ENCODE results near the gene TRIM25. TPM values are rescaled to one million over a fixed set of nuclear protein-coding genes. Genes with fewer than 3 reads are reported as not detected.

TRIM25 gene
- polyA plus RNA-seq, 1 of the 3 experiments (the other 2 are of a cell fraction): 17.1 TPM

GRCh38 chr17:56943505-56944125 is 29.8 kb upstream of the TRIM25 start (continued):
- TF ChIP-seq REST (IDR thresholded peaks at IDR 0.05; ENCODE audit: low read depth, low read length): no peak
- TF ChIP-seq FOXJ3 (CRISPR knock-in tag; IDR thresholded peaks at IDR 0.05): no peak
- TF ChIP-seq GABPA (IDR thresholded peaks at IDR 0.05; ENCODE audit: low read depth): no peak
- TF ChIP-seq FOSL2 (IDR thresholded peaks at IDR 0.05; ENCODE audit: borderline replicate concordance, low read depth): no peak

DNA sequence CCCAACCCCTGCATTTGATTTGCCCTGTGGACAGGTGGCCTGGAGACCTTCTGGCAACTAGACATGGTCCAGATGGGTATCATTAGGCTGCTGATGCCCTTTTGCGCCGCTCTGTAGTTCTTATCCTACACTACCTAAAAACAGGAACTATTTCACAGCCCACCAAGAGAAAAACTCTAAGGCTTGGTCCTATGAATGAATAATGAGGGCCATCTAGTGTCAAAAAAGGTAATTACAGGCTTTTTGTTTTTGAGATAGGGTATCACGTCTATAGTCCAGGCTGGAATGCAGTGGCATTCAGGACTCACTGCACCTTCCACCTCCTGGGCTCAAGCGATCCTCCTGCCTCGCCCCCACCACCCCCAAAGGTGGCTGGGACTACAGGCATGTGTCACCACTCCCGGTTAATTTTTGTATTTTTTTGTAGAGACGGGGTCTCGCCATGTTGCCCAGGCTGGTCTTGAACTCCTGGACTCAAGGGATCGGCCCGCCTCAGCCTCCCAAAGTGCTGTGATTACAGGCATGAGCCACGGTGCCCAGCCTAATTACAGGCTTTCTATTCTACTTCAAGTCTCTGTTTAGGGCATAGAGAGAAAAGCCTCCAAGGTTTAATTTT is 26.1 kb upstream of the TRIM25 start:
- DNase-seq: peak; percentile 79
- POLR2A ChIA-PET: no interaction called here
- Histone ChIP-seq H3K36me3 (replicated peaks in 1 of 2; ENCODE audit: control insufficient read depth in 1 of 2, insufficient read depth in 2 of 2, low read length in 1 of 2) (peaks cover 48 to 57% of the 10 kb centered on the region in 2 experiments), H2AFZ (ENCODE audit: low read depth) (no peak overlapping the region), H3K9me3 (no peaks in the 10 kb centered on the region), H3K9me2 (no peaks in the 10 kb centered on the region), H3K9ac (no peak overlapping the region), H3K4me3 (ENCODE audit: low read depth in 2 of 2, low read length in 1 of 2) (no peak overlapping the region; a peak in 1 of 4 replicates), H3K4me1 (ENCODE audit: control insufficient read depth in 1 of 2, insufficient read depth in 2 of 2, low read depth in 1 of 2, low read length in 1 of 2) (peaks cover 0 to 10% of the 10 kb centered on the region in 2 experiments; a peak in 1 of 4 replicates), H3K27ac (ENCODE audit: low read depth in 2 of 2, low read length in 1 of 2) (no peak overlapping the region), H3K79me2 (ENCODE audit: insufficient read depth) (no peaks in the 10 kb centered on the region), H3K27me3 (ENCODE audit: insufficient read depth) (no peaks in the 10 kb centered on the region), H4K20me1 (ENCODE audit: insufficient read depth) (no peaks in the 10 kb centered on the region), H3F3A (replicated peaks; ENCODE audit: insufficient read depth) (peaks cover 4% of the 10 kb centered on the region), H3K4me2 (no peak overlapping the region)
- 56% methylated on average over 11 of the region's 11 CpGs for WGBS (ENCODE audit: low lambda C conversion rate)
- CTCF ChIA-PET: interaction anchor here (0.6 to 10.6 kb wide), 34 partner anchors 9 to 345 kb away, joined by 3 to 251 read pairs (median 4); partner anchors contain the start of genes COIL and TRIM25
- TF ChIP-seq SIN3A (IDR thresholded peaks at IDR 0.05; ENCODE audit: borderline replicate concordance, low read depth, low read length) (no peak), RFX5 (IDR thresholded peaks at IDR 0.05; ENCODE audit: low read length) (no peak), GABPA (IDR thresholded peaks at IDR 0.05; ENCODE audit: low read depth) (no peak), TCF12 (IDR thresholded peaks at IDR 0.05) (no peak), FOXJ3 (CRISPR knock-in tag; IDR thresholded peaks at IDR 0.05) (no peak), ELF1 (IDR thresholded peaks at IDR 0.05) (no peak), TAF1 (IDR thresholded peaks at IDR 0.05; ENCODE audit: borderline replicate concordance, low read depth, low read length) (no peak), EP300 (IDR thresholded peaks at IDR 0.05; ENCODE audit: borderline replicate concordance in 1 of 2, low read depth in 1 of 2, low read length in 1 of 2) (no peak), MXI1 (IDR thresholded peaks at IDR 0.05; ENCODE audit: low read depth, low read length) (no peak), REST (IDR thresholded peaks at IDR 0.05; ENCODE audit: low read depth, low read length) (no peak), ZBTB33 (IDR thresholded peaks at IDR 0.05; ENCODE audit: borderline replicate concordance, low read depth) (no peak), YY1 (IDR thresholded peaks at IDR 0.05; ENCODE audit: low read depth) (no peak), NFIC (IDR thresholded peaks at IDR 0.05; ENCODE audit: borderline replicate concordance) (no peak), JUND (IDR thresholded peaks at IDR 0.05) (no peak), FOSL2 (IDR thresholded peaks at IDR 0.05; ENCODE audit: borderline replicate concordance, low read depth) (no peak)
- TF ChIP-seq, protein P1, sequence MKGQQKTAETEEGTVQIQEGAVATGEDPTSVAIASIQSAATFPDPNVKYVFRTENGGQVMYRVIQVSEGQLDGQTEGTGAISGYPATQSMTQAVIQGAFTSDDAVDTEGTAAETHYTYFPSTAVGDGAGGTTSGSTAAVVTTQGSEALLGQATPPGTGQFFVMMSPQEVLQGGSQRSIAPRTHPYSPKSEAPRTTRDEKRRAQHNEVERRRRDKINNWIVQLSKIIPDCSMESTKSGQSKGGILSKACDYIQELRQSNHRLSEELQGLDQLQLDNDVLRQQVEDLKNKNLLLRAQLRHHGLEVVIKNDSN (IDR thresholded peaks at IDR 0.05; ENCODE audit: borderline replicate concordance, low read depth): no peak
- TF ChIP-seq, protein P2, sequence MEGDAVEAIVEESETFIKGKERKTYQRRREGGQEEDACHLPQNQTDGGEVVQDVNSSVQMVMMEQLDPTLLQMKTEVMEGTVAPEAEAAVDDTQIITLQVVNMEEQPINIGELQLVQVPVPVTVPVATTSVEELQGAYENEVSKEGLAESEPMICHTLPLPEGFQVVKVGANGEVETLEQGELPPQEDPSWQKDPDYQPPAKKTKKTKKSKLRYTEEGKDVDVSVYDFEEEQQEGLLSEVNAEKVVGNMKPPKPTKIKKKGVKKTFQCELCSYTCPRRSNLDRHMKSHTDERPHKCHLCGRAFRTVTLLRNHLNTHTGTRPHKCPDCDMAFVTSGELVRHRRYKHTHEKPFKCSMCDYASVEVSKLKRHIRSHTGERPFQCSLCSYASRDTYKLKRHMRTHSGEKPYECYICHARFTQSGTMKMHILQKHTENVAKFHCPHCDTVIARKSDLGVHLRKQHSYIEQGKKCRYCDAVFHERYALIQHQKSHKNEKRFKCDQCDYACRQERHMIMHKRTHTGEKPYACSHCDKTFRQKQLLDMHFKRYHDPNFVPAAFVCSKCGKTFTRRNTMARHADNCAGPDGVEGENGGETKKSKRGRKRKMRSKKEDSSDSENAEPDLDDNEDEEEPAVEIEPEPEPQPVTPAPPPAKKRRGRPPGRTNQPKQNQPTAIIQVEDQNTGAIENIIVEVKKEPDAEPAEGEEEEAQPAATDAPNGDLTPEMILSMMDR (IDR thresholded peaks at IDR 0.05): peak; percentile 94
